Superior temporal gyrus (tissue), 1 donor: ENCODE data around the gene ADAMTSL2.
"Not testable (repeated sequence)": the region's sequence is repeated elsewhere in the genome, so short reads cannot be mapped to it uniquely, and the experiment has no call there.

ENCODE experiments used
- DNase-seq: peaks from one replicate; pipeline ENCODE4 v3.0.0-alpha.2; 2016; ENCODE audit errors: extremely low spot score

Gene ADAMTSL2

GRCh38 chr9:133558191-133559126, 24.0 kb downstream of the ADAMTSL2 start:
- DNase-seq = peak; percentile 67

- DNase-seq = no peak
These were observed 25.8 kb downstream of the ADAMTSL2 start for GRCh38 chr9:133560311-133560710.

DNA sequence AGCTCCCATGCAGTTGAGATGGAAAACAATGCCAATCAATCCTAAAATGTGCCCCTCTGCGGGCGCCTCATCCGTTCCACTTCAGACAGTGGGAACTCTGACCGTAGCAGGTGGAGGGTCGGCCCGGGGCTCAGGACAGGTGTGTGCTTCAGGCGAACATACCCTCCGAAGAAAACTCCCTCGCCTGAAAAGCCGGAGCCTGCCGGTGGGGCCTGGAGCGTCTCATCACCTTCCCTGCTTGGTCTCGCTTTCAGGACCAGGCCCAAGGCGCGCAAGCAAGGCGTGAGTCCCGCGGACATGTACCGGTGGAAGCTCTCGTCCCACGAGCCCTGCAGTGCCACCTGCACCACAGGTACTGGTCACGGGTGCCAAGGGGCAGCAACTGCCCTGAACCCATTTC, 26.4 kb downstream of the ADAMTSL2 start:
- no peak for DNase-seq

- no peak for DNase-seq
These were observed 27.6 kb downstream of the ADAMTSL2 start for GRCh38 chr9:133561976-133562554.

DNA sequence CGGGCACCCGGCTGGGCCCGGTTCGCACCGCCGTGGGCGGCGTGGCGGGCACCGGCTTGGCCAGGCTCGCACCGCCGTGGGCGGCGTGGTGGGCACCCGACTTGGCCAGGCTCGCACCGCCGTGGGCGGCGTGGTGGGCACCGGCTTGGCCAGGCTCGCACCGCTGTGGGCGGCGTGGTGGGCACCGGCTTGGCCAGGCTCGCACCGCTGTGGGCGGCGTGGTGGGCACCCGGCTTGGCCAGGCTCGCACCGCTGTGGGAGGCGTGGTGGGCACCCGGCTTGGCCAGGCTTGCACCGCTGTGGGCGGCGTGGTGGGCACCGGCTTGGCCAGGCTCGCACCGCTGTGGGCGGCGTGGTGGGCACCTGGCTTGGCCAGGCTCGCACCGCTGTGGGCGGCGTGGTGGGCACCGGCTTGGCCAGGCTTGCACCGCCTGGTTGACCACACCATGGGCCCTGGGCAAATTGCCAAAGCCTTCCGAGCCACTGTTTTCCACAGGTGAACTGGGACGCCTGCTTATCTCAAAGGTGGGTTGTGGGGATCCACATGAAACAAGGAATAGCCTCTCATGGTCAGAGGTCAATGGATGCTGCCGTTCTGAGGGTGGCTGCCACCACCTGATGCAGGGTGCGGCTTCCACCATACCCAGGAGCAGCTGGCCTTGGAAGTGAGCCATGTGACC, 28.2 kb downstream of the ADAMTSL2 start:
- no peak for DNase-seq

DNA sequence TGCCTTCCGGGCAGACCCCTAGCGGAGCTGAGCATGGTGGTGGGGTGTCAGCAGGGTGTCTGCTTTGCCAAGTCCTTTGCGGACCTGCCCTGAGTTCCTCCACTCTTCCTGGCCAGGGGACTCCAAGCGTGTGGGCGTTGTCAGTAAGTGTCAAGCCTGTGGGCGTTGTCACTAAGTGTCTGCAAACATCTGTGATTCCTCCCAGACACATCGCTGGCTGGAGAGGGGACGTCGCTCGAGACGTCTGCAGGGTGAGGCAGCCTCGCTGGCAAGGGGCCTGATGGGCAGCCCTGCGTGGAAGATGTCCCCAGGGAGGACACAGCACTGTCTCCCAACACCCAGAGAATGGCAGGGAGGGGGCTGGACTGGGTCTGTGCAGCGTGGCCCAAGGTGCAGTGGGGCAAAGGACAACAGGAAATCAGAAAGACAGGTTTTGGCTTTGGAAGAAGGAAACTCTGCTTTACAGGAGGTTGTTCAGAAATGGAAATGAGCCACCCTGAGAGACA, 28.8 kb downstream of the ADAMTSL2 start:
- DNase-seq = no peak

GRCh38 chr9:133563814-133564213, 29.3 kb downstream of the ADAMTSL2 start:
- not testable (repeated sequence) for DNase-seq

- DNase-seq = no peak
These were observed 30.1 kb downstream of the ADAMTSL2 start for GRCh38 chr9:133564451-133565116.

- DNase-seq = no peak
These were observed 31.9 kb downstream of the ADAMTSL2 start for GRCh38 chr9:133566382-133566781.

- no peak for DNase-seq
These were observed 32.3 kb downstream of the ADAMTSL2 start for GRCh38 chr9:133566817-133567216.

DNA sequence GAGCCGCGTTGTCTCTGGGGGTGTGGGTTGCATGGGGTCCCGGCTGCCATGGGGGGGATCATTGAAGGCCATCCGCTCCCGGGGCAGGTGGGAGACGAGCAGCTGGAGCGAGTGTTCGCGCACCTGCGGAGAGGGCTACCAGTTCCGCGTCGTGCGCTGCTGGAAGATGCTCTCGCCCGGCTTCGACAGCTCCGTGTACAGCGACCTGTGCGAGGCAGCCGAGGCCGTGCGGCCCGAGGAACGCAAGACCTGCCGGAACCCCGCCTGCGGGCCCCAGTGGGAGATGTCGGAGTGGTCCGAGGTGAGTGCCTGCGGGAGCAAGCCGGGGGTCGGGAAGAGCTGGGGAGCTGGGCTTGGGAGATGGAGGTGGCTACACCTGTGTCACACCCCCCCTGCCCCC, 33.7 kb downstream of the ADAMTSL2 start:
- DNase-seq = no peak

GRCh38 chr9:133569121-133569785, 34.7 kb downstream of the ADAMTSL2 start:
- DNase-seq = no peak

DNA sequence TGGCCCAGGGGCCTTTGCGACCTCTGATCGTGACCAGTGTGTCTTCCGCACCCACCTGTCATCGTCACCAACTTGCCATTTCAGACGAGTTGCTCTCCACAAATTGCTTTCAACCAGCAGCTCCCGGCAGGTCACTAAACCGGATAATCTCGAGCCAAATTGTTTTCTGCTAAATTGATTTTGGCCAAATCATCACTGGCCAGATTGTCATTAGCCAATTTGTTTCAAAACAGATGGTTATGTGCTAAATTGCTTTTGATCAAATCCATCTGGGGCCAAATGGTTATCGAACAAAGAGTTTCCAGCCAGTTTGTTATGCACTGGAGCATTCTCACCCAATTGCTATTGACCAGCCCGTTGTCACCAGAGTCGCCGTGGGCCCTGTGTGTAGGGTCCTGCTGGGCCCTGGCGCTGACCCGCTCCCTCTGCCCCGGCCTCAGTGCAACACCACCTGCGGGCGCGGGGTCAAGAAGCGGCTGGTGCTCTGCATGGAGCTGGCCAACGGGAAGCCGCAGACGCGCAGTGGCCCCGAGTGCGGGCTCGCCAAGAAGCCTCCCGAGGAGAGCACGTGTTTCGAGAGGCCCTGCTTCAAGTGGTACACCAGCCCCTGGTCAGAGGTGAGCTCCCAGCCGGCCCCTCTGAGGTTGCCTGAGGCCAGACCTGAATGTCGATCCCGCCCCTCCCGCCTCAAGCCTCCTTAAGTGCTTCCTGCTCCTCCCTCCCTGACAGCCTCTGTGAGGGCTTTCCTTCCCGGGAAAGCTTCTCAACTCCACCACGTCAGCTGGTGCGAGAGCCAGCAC, 35.6 kb downstream of the ADAMTSL2 start:
- DNase-seq = no peak

DNA sequence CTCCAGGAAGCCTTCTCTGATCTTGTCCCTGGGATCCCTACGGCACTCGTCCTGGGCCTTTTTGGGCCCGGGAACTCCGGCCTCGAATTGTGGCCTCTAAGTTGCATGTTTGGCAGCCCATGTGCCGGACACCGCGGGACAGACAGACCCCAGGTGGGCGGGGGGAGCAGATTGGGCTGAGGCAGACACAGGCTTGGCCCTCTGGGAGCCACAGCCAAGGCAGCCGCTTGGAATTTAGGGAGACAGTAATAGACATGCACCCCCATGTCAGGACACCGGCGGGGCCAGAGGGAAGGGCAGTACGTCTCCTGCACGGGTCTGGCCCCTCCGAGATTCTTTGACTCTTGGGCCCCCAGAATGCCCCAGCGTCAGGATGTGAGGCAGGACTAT, 36.2 kb downstream of the ADAMTSL2 start:
- DNase-seq = no peak

DNA sequence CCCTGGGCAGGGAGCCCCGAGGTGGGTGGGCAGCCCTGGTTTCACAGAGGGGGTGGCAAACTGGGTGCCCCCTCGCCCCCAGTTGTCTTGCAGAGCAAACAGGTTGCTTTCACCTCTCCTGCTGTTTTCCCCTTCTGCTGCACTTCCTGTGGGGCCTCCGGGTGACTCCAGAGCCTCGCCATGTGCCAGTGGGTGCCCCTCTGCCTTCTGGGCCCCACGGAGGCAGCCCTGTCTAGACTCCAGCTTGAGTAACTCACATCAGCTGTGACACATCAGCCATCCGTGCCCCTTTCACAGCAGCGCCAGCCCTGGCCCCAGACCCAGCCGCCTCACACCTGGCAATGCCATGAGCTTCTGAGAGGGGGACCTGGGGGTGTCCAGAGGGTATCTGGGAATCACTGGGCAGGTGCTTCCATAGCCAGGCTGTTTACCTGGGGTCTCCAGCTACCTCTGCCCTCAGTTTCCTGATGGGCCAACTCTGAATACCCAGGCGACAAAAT, 36.9 kb downstream of the ADAMTSL2 start:
- DNase-seq = no peak

DNA sequence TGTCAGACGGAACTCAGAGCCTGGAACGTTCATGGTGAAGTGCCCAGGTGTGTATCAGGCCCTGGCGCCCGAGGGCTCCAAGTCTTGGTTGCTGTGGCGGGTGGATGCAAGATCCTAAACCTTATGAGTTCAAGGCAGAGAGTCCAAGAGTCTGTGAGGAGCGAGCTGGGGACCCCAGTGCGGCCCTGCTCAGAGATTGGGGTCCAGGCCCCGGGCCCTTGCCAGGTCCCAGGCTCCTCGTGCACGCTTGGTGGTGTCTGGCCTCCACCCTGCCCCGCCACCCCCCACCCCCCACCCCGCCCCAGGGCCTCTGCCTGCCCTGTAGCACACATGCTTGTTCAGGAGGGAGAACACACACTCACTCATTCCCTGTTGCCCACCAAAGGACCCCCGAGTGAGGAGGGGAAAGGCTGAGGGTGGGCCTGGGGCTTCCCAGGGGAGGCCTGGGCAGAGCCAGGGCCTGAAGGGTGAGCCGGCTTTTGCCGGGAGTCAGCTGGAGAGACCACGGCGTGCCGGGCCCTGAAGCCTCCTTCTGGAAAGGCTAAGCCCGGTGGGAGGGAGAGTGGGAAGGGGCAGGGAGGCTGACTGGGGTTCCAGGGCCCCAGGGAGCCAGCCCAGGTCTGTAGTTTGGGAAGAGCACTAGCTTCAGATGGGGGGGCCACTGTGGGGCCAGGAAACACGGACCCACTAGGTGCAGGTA, 37.5 kb downstream of the ADAMTSL2 start:
- no peak for DNase-seq

- DNase-seq = peak; percentile 76
These were observed 38.4 kb downstream of the ADAMTSL2 start for GRCh38 chr9:133572821-133573361.

DNA sequence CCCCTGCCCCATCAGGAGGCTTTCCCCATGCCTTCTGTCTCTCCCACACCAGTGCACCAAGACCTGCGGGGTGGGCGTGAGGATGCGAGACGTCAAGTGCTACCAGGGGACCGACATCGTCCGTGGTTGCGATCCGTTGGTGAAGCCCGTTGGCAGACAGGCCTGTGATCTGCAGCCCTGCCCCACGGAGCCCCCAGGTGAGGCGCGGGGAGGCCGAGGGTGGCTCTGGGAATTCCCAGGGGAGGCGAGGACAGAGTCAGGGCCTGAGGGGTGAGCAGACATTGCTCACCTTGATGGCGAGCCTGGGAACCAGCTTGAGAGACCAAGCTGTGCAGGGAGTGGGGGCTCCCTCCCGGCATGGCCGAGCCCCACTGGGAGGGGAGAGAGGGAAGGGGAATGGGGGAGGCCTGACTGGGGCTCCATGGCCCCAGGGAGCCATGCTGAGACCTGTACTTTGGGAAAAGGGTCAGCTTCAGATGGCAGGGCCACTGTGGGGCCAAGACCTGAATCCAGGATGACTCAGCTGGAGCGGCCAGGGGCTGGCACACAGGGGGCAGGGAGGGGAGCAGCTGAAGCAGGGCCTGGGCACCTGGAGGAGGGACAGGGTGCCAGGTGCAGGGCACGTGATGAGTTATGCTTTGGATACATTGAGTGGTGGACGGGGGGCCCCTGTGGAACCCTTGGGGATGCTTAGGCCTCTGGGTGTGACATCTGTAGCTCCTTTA, 39.4 kb downstream of the ADAMTSL2 start:
- no peak for DNase-seq

GRCh38 chr9:133574771-133575170, 40.3 kb downstream of the ADAMTSL2 start:
- no peak for DNase-seq
